22Rv1 (cell line): ENCODE measurements around the gene KCNK4.

ENCODE experiments used
- H3K27ac ChIP-seq: fragments of 450-650 bp; 2 replicates; pipeline ENCODE4 v1.5.1; 2017
- ZFX ChIP-seq: fragments of 450-650 bp; IDR thresholded peaks from 2 replicates; pipeline ENCODE4 v1.6.1; 2017; ENCODE audit warnings: antibody characterized with exemption, borderline replicate concordance
- TF ChIP-seq, protein P1 (sequence below): fragments of 450-650 bp; IDR thresholded peaks from 2 replicates; pipeline ENCODE4 v1.5.1; 2017; ENCODE audit warnings: mild to moderate bottlenecking

Gene KCNK4

DNA sequence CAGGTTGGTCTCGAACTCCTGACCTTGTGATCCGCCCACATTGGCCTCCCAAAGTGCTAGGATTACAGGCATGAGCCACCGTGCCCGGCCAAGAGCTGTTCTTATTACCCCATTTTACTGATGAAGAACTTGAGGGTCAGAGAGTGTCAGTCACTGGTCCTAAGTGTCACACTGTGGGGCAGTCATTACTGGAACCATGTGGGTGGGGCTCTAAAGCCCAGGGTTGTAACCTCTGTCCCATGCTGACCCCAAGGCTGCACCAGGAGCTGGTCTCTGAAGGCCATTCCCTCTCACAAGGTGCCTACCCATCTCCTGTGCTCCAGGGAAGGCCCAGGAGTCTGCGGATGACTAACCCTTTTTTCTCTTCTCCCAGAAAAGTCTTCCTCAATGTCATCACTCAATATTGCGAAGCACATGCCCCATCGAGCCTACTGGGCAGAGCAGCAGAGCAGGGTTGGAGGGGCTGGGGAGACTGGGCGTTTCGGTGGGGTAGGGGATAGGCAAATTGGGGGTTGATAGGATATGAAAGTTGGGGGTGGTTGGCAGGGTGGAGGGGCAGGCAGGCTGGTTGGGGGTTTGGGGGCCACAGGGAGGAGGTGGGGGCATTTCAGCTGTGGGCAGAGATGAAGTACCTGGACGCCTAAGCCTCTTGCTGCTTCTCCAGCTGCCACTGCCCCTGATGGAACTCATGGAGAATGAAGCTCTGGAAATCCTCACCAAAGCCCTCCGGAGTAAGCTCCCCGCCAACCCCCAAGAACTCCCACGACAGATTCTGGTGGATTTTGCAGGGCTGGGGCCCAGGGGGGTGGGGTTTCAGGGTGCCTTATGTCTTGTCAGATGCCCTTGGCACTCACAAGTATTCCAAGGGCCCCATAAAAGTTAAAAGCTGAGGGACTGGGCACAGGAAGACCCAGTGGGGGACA, 12.3 kb downstream of the KCNK4 start:
- H3K27ac ChIP-seq, result peak overlapping the region; percentile 99

GRCh38 chr11:64304032-64304315, 12.9 kb downstream of the KCNK4 start:
- TF ChIP-seq ZFX, result no peak
- TF ChIP-seq, protein P1, sequence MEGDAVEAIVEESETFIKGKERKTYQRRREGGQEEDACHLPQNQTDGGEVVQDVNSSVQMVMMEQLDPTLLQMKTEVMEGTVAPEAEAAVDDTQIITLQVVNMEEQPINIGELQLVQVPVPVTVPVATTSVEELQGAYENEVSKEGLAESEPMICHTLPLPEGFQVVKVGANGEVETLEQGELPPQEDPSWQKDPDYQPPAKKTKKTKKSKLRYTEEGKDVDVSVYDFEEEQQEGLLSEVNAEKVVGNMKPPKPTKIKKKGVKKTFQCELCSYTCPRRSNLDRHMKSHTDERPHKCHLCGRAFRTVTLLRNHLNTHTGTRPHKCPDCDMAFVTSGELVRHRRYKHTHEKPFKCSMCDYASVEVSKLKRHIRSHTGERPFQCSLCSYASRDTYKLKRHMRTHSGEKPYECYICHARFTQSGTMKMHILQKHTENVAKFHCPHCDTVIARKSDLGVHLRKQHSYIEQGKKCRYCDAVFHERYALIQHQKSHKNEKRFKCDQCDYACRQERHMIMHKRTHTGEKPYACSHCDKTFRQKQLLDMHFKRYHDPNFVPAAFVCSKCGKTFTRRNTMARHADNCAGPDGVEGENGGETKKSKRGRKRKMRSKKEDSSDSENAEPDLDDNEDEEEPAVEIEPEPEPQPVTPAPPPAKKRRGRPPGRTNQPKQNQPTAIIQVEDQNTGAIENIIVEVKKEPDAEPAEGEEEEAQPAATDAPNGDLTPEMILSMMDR, result no peak
- H3K27ac ChIP-seq, result peak overlapping the region; percentile 99

More for the DNA sequence above, 12.3 kb downstream of the KCNK4 start:
- TF ChIP-seq, protein P1, result no peak
- TF ChIP-seq ZFX, result no peak

- no peak for TF ChIP-seq ZFX
- TF ChIP-seq, protein P1, result peak; percentile 92
- peak overlapping the region; percentile 99 for H3K27ac ChIP-seq
Observed at GRCh38 chr11:64304316-64305072, 13.4 kb downstream of the KCNK4 start.

- H3K27ac ChIP-seq, result peak within 1 kb of the TSS; percentile 99
- no peak for TF ChIP-seq ZFX
- TF ChIP-seq, protein P1, result no peak
Observed at GRCh38 chr11:64305075-64305690, 14.1 kb downstream of the KCNK4 start, which contains the start of gene ESRRA. Gene ESRRA (plus strand): TSS chr11:64305524. CDS start chr11:64307180, 1,656 bp downstream.

DNA sequence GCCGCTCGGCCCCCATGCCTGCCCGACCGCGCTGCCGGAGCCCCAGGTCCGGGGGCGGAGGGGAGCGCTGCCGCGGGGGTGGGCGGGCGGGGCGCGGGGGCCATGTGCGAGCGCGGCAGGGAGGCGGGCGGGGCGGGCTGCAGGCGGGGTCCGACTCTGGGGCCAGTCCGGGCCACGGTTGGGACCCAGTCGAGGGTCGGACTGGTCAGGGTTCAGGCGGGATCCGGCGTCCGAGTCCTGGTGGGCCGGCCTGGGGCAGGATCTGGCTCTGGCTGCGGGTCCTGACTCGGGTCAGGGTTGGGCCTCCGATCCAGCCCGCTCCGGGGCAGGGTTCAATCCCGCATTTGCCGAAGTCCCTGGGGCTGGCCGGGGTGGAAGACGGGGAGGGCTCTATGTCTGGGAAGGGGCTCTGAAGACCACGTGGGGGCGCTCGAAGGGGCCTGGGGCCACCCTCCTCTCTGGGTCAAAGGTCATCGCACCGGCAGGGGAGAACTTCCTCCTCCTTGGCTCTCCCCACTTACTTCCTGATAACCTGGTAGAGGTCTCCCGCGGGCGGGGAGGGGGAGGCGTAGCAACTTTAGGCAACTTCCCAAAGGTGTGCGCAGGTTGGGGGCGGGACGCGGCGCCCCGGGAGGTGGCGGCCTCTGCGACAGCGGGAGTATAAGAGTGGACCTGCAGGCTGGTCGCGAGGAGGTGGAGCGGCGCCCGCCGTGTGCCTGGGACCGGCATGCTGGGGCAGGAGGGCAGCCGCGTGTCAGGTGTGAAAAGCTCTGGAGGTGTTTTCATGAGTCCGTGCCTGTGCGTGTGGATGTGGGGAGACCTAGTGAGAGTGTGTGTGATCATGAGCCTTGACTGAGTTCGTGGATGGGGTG, 14.8 kb downstream of the KCNK4 start:
- TF ChIP-seq, protein P1, result peak; percentile 58
- no peak for TF ChIP-seq ZFX
- H3K27ac ChIP-seq, result peak overlapping the region; percentile 99

DNA sequence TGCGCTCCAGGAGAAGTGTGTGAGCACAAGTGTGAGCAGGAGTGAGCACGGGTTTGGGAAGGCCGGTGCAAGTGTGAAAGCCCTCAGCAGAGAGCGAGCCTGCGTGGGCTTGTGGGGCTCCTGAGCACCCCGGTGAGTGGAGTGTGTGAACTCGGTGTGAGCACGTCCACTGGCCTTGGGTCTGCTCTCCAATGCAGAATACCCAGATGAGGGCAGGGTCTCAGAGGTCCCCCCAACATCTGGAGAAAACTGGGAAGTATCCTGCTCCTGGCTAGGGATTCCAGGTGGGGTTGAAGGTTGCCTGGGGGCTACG, 15.4 kb downstream of the KCNK4 start:
- peak overlapping the region; percentile 99 for H3K27ac ChIP-seq
- TF ChIP-seq, protein P1, result no peak
- TF ChIP-seq ZFX, result no peak
